Lower leg skin (tissue), 4 donors: ENCODE data around the gene MYOD1. TPM values are rescaled to one million over a fixed set of nuclear protein-coding genes. Genes with fewer than 3 reads are reported as not detected.

ENCODE experiments used
- DNase-seq, 2 donors: peaks; one replicate each; pipeline ENCODE4 v3.0.0-alpha.2; 2019; ENCODE audit warnings: low spot score in 2 of 2
- H3K4me3 ChIP-seq: fragments of 200-600 bp; sonication (generic); 2 replicates; pipeline ENCODE4 v1.5.1; 2017; ENCODE audit warnings: mild to moderate bottlenecking, low read depth; ENCODE audit not compliant: poor library complexity, severe bottlenecking
- POLR2A ChIP-seq, 2 donors: fragments of 450-650 bp; IDR thresholded peaks; one replicate each; pipeline ENCODE4 v1.6.1; 2016 to 2017; ENCODE audit warnings: antibody characterized with exemption in 2 of 2, mild to moderate bottlenecking in 1 of 2, moderate library complexity in 1 of 2
- WGBS, 2 donors: methylation state at CpG; one replicate each; pipeline ENCODE4 v1.1.5; 2018; 5-methylcytosine and 5-hydroxymethylcytosine counted together
- intact Hi-C: fragments of 100-400 bp; cut with DNase I; formaldehyde crosslinking; loops from one replicate; pipeline ENCODE4 v1.15.0; 2023; ENCODE audit warnings: low total_unique reads
- total RNA-seq, 4 donors: library from RNA; depleted of rRNA; stranded (reverse); fragments of >200 nt; gene quantifications; one replicate each; pipeline ENCODE4 v1.1.0, GENCODE V29; 2016
- TF ChIP-seq, protein P1 (sequence below), 3 donors: fragments of 450-650 bp; IDR thresholded peaks; one replicate each; pipeline ENCODE4 v1.5.1; 2016; ENCODE audit warnings: antibody characterized with exemption in 3 of 3, mild to moderate bottlenecking in 3 of 3, moderate library complexity in 2 of 3

MYOD1 gene
- total RNA-seq, 4 donors from 2014 or later: not detected

GRCh38 chr11:17722000-17722643, 2.8 kb downstream of the MYOD1 start:
- TF ChIP-seq, protein P1, sequence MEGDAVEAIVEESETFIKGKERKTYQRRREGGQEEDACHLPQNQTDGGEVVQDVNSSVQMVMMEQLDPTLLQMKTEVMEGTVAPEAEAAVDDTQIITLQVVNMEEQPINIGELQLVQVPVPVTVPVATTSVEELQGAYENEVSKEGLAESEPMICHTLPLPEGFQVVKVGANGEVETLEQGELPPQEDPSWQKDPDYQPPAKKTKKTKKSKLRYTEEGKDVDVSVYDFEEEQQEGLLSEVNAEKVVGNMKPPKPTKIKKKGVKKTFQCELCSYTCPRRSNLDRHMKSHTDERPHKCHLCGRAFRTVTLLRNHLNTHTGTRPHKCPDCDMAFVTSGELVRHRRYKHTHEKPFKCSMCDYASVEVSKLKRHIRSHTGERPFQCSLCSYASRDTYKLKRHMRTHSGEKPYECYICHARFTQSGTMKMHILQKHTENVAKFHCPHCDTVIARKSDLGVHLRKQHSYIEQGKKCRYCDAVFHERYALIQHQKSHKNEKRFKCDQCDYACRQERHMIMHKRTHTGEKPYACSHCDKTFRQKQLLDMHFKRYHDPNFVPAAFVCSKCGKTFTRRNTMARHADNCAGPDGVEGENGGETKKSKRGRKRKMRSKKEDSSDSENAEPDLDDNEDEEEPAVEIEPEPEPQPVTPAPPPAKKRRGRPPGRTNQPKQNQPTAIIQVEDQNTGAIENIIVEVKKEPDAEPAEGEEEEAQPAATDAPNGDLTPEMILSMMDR (IDR thresholded peaks at IDR 0.05): no peak
- TF ChIP-seq POLR2A (IDR thresholded peaks at IDR 0.05): no peak
- intact Hi-C loops: no loop called here

GRCh38 chr11:17724020-17724908, 4.9 kb downstream of the MYOD1 start:
- DNase-seq: no peak
- no peak overlapping the region for H3K4me3 ChIP-seq
- TF ChIP-seq, protein P1 (IDR thresholded peaks at IDR 0.05): no peak
- TF ChIP-seq POLR2A (IDR thresholded peaks at IDR 0.05): no peak
- 78% methylated on average over 10 of the region's 10 CpGs for WGBS, 2 donors
- intact Hi-C loops: no loop called here

More at GRCh38 chr11:17722000-17722643, 2.8 kb downstream of the MYOD1 start:
- DNase-seq: no peak
- WGBS, 2 donors: 9 to 11% methylated on average over 25 of the region's 25 CpGs
- no peak overlapping the region for H3K4me3 ChIP-seq

DNA sequence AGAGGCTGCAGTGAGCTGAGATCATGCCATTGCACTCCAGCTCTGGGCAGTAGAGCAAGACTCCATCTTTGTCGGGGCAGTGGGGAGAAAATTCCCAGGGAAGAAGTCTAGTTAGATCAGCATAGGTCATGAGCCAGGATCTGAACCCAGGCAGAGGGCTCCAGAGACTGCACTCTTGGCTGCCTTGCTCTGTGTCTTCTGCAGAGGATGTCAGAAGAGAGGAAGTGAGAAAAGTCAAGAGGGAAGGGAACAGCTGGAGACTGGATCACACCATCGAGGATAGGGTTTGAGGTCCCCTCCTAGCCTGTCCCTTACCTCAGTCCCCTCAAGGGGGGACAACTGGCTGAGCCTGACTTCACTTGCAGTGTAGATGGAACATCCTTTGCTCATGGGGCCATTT, 5.8 kb downstream of the MYOD1 start:
- TF ChIP-seq, protein P1 (IDR thresholded peaks at IDR 0.05): no peak
- TF ChIP-seq POLR2A (IDR thresholded peaks at IDR 0.05): no peak
- intact Hi-C loops: no loop called here
- no peak overlapping the region for H3K4me3 ChIP-seq
- no peak for DNase-seq
- WGBS, 2 donors: 68 to 91% methylated on average over 2 of the region's 2 CpGs

DNA sequence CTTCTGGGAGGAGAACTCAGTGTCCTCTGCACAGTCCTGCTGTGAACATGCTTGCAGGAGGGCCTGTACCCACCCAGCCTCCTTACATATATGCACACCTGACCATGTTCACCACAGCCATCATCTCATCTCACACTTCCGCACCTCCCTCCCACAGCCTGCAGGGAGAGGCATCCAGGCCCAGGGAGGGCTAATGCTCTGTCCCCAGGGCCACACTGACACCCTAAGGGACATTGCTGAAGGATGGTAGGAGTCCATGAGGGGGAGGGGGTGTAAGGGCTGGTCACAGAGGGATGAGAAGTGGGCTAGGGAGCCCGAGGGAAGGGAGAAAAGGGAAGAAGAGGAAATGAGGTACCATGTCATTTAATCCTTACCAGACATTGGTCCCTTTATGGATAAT, 10.8 kb downstream of the MYOD1 start:
- TF ChIP-seq, protein P1 (IDR thresholded peaks at IDR 0.05): no peak
- TF ChIP-seq POLR2A (IDR thresholded peaks at IDR 0.05): no peak
- no peak for DNase-seq
- intact Hi-C loops: no loop called here
- WGBS, 2 donors: 54 to 65% methylated on average over 2 of the region's 2 CpGs
- H3K4me3 ChIP-seq: no peak overlapping the region

GRCh38 chr11:17730608-17731462, 11.5 kb downstream of the MYOD1 start:
- H3K4me3 ChIP-seq: no peak overlapping the region
- 14 to 19% methylated on average over 9 of the region's 9 CpGs for WGBS, 2 donors
- no peak for TF ChIP-seq POLR2A (IDR thresholded peaks at IDR 0.05)
- TF ChIP-seq, protein P1 (IDR thresholded peaks at IDR 0.05): peak in 1 of 3 donors; percentile 27
- intact Hi-C loops: no loop called here
- peak; percentile 63 to 89 for DNase-seq
